ENCODE data around the gene SYCP3.
"Not testable (repeated sequence)": the region's sequence is repeated elsewhere in the genome, so short reads cannot be mapped to it uniquely, and the experiment has no call there.

The SYCP3 gene

DNA sequence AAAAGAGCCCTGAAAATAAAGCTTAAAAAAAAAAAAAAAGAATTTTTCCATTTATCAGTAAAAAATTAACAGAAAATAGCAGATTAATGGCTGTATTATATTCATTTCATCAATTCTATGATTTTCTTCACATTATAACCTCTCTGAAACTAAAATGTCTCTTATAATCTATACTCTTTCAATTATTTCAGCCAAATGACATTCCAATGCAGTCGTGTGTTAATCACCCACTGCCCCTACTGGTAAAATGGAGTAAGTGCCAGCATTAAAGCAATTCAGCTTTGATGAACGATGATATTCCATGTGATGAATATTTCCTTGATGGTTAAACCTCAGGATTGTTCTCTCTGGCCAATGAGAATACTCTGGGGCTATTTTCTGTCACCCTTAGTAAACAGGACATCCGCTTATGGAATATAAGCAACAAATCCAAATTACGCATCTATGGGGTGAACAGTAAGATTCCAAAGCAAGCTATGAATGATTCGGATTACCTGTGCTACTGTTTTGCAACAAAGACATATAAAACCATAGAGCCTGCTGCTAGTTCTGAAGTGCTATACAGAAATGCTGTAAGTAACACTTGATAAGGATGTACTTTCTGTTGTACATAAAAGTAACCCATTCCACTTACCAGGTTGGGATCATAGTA, 20.3 kb upstream of the SYCP3 start:
- DNase-seq, result no peak

DNA sequence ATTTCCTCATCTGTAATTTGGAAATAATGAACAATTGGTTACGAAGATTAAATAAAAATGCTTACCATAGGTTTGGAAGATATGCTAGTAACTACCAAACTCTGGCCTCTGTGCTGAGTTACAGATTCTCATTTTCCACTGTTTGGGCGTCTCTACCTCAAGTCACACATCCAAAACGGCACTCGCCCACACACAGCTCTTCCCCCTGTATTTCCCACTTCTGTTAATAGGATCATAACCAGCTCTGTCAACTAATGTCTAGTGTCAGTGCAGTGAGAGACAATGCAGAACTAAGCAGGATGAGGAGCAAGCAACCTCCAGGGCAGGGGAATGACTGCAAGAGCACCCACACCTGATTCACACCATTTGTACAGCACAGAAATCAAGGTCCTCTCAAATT, 10.9 kb upstream of the SYCP3 start:
- DNase-seq, result no peak

DNA sequence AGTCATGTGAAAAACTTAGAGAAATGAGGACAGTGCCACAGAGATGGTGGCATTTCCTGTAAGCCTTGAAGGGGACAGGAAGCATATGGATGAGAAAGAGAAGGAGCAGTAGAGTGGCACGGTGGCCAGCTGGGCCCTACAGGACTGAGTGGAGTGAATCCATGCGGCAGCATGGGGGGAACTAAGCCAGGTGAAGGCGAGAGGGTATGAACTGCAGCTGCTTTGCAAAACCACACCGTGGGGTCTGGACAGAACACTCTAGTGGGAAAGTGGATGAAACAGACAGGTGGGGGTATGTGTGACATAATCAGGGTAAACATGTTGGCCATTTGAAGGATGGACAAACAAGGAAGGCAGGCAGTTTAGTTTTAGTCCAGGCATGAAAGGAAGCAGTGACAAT, 10.4 kb upstream of the SYCP3 start:
- DNase-seq, result no peak

DNA sequence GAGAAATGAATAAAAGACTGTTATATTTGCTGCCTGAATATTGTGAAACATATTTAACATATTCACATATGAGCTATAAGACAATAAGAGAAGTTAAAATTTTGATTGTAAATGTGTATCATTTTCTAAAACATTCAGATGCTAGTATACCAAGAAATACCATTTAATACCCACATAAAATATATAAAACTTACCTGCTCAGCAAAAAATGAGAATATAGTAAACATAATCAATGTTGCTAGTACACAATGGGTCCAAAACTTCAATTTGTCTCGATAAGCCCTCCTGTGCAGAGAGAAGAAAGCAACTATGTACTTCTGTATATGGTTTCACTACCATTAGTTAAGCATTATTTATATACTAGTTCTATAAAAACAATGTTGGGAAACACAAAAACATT, 9.6 kb upstream of the SYCP3 start:
- DNase-seq, result no peak

DNA sequence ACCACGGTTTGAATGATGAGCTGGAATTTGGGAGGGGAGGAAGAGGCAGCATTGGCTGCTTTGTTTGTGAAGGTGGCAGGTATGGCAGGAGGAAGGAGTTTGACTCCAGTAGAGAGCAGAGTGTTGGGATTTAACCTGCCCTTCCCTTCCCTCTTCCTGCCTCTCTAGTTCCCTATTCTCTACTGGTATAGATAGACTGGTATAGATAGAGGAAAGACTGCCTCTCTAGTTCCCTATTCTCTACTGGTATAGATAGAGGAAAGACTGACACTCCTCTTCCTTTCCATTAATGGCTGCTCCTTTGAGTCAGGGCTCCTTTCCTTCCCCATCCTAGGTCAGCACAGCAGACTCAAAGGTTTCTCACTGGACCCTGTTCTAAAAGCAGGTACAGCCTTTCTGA, 8.4 kb upstream of the SYCP3 start:
- DNase-seq, result no peak

DNA sequence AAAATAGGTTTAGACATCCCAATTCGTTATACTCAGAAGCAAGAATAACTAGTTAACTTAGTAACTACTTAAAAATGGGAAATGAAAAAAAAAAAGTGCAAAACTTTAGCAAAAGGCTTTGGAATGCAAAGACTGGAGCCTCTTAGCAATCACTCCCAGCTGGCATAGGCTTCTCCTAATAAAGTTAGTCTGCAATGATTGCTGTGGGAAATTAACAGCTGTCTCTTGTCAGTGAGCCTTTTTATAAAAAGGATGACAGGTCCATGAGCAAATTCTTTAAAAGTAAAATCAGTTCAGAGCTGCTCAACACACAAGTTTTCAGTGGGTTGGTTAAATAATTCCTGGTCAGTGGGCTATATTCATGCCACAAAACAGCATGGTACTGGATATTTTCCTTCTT, 7.4 kb upstream of the SYCP3 start:
- no peak for DNase-seq

DNA sequence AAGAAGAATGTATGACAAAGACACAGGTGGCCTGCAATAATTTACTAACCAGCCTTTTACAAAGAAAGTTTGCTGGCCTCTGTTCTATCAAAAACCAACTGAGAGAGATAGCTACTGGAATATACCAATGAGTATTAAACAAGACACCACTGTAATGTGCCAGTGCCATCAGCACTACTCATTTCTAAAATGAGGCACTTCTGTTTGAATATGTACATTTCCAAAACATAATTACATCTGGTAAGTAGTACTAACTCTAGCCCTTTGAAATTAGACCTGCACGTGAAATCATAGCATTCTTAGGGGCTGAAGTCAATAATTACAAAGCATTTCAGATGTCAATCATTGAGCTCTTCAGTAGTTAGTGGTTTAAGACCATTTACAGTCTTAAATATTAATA, 6.9 kb upstream of the SYCP3 start:
- no peak for DNase-seq

DNA sequence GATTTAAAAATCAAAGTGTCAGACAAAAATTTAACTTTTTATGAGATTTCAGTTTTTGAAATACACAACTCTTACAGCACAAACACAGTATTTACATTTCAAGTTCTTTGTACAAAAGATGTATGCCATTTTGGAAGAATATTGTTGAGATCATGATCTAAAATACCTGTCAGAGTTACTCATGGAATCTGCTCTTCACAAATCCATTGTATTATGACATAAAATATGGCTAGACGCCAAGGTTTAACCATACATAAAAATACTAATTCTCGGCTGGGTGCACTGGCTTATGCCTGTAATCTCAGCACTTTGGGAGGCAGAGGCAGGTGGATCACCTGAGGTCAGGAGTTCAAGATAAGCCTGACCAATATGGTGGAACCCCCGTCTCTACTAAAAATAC, 6.2 kb upstream of the SYCP3 start:
- DNase-seq, result no peak

DNA sequence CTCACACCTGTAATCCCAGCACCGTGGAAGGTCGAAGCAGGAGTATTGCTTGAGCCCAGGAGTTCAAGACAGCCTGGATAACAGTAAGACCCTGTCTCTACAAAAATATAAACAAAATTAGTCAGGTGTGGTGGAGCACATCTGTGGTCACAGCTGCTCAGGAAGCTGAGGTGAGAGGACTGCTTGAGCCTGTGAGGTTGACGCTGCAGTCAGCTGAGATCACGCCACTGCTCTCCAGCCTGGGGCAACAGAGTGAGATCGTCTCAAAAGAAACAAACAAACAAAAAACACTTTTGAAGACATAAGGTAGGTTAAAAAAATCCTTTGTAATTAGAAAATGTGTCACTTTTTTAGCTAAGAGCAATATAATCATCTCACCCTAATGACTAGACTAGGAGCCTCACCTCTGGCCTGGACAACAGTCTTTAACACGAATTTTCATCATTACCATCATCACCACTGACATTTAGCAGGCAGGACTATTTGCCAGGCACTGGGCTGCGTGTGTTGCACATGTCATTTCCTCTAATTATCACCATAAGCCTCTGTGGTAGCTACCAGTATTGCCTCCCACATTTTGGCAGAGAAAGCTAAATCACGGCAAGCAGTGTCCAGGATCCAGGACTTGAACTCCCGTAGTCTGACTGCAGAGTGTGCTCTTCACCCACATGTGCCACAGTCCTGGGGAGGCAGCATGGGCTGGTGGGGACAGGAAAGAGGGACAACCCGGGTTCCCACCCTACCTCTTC, 4.6 kb upstream of the SYCP3 start:
- no peak for DNase-seq

DNA sequence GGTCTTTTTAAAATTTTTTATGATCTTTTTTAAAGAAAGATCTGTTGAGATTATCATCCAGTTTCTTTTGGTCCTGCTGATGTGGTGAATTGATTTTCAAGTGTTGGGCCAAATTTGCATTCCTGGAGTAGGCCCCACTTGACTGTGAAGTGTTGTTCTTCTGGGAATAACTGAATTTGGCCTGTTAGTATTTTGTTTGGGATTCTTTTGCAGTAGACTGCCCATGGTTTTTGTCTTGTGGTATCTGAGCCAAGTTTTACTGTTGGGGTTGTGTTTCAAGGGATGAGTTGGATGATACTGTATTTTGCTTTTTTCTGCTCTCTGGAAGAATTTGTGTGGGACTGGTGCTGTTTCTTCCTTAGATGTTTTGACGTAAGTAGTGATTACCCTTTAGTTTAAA, 4.0 kb upstream of the SYCP3 start:
- DNase-seq, result no peak

DNA sequence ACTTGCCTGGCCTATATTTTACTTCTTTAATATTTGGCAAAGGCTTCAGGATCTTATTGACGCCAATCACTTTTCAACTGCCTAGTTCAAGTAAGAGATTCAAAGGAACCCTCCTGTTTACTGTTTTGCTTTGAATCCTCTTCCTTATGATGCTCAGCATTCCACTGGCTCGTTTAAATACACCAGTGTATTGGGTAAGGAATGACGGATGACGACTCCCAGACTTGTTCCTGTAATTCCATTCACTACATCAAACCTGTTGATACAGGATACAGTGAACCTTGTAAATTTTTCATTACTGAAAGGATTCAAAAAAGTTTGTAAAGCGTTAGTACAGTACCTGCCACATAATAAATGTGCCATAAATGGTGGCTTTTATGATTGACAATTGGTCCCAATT, 1.7 kb upstream of the SYCP3 start:
- no peak for DNase-seq

DNA sequence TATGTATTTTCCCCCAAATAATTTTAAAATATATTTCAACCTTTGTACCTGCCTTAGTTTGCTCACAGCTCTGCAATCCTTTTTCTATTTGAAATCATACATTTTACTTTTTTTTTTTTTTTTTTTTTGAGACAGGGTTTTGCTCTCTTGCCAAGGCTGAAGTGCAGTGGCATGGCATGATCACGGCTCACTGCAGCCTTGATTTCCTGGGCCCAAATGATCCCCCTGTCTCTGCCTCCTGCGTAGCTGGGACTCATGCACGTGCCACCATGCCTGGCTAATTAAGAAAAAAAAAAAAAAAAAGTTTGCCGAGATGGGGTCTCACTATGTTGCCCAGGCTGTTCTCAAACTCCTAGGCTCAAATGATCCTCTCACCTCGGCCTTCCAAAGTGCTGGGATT, 1.3 kb upstream of the SYCP3 start:
- DNase-seq, result no peak

DNA sequence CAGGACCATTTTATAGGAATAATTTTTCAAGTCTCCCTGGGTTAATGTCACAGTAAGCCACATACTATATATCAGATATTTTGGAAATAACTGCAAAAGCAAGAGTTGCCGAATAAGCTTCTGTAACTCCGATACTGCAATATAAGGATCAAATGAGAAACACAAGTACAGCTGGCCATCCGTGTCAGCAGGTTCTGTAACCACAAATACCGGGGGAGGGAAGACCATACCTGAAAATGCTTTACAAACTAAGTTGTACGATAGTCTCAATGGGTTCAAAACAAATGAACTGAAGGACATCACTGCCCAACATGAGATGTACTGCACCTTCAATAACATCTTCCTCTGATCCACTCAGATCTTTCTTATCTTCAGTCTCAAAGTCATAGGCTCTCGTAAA, 1.8 kb downstream of the SYCP3 start:
- DNase-seq, result no peak

DNA sequence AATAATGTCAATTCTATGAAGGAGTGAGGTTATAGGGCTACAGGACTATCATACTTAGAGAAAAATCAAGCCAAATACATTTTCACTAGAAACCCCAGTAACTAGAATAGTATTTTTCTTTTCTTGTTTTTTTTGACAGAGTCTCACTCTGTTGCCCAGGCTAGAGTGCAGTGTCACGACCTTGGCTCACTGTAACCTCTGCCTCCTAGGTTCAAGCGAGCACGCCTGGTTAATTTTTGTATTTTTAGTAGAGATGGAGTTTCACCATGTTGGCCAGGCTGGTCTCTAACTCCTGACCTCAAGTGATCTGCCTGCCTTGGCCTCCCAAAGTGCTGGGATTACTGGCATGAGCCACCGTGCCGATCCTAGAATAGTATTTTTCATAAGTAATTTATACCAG, 4.8 kb downstream of the SYCP3 start:
- DNase-seq, result not testable (repeated sequence)

DNA sequence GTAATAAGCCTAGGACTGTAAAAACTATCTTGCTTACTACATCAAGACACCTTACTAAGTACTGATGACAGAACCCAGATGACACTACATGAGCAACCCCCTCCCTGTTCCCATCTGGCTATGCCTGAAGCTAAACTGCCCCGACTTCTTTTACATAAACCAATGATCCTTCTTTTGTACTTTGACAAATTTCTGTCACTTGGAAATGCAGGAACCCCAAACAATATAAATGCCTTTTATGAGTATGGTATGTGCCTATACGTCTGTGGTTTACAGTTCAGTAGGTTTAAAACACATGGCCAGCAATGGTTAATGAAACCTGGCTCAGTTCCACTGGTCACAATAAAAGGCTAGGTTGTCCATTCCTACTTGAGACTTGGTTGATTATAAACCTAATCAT, 6.1 kb downstream of the SYCP3 start:
- no peak for DNase-seq

DNA sequence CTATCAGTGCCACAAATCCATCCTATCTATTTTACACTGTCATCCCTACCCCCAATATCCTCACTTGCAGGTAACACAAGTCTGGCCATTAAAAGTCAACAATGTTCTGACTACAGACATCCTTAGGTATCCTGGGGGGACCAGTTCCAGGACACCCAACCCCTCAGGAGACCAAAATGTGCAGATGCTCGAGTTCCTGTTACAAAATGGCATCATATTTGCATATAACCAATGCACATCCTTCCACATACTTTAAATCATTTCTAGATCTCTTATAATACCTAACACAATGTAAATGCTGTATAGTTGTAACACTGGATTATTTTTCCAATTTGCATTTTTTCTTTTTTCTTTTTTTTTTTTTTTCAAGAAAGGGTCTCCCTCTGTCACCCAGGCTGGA, 6.9 kb downstream of the SYCP3 start:
- no peak for DNase-seq

DNA sequence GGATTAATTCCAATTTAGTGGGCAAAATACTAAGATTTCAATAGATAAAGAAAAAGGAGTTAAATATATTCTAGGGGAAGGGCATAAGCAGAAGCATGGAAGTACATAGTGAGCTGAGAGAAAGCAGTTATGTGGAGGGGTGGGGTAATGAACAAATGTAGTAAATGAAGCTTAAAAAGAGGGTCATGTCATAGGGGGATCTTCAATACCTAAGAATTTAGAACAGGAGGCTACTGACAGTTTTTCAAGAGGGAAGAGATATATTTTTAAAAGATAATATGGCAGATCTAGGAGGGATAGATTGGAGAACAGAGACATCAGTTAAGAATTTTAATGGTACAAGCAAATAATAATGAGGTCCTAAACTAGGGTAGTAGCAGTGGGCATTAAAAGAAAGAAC, 9.4 kb downstream of the SYCP3 start:
- DNase-seq, result no peak

DNA sequence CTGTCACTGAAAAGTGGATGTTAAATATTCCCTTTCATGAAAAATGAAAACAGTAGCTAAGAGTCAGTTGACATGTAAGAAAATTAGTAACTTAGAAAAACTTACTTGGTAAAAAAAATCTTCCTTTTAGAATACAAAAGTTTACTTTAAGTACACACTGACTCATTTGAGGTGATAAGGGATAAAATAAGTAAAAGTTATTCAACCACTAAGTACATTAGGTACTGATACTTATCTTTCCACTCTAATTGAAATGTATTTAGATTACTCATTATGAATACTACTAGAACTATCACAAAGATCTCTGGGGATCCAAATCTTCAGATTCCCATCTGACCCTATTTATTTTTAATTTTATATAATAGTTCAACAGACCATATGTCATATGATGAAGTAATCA, 12.2 kb downstream of the SYCP3 start:
- no peak for DNase-seq

DNA sequence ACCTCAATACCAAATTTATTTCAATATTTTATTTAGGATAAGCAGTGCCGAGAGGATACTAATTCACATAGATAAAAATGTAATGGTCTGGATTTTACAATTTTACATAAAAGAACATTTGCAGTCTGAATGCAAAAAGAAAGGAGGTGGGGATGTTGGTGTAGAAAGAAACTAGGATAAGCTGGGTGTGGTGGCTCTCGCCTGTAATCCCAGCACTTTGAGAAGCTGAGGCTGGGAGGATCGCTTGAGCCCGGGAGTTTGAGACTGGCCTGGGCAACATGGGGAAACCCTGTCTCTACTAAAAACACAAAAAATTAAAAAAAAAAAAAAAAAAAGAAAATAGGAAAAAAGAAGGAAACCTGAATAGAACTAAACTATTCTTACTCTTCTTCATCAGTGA, 16.9 kb downstream of the SYCP3 start:
- DNase-seq, result no peak

DNA sequence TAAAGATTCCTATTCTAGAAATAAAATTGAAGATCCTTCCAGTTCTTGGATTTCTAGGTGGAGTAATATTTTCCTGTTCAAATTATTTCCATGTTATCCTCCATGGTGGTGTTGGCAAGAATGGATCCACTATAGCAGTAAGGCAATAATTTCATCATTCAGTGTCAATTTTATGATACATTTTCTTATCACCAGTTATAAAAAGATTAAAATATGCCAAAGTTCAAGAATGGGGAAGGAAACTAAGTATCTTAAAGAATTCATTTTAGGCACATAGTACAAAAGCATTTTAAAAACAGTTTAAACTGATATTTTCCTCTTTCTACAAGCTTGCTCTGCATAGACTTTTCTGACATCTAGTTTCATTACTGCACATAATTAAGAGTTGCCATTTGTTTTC, 19.1 kb downstream of the SYCP3 start:
- DNase-seq, result no peak

DNA sequence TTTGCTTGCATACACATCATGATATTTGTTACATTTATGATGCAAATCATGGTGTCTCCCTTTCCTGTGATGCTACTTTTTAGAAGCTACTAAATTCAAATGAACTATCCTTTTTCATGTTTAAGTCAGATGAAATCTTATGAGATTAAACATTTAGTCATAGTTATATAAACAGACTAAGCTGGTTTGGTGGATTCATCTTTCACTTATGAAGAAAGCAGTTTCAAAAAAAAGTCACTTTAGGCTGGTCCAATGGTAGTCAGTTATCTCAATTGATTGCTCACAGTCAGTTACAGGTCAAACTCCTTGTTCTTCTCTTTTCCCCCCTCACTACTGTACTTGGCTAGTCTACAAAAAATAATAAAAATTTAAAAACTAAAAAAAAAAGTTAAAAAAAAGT, 19.7 kb downstream of the SYCP3 start:
- DNase-seq, result no peak

DNA sequence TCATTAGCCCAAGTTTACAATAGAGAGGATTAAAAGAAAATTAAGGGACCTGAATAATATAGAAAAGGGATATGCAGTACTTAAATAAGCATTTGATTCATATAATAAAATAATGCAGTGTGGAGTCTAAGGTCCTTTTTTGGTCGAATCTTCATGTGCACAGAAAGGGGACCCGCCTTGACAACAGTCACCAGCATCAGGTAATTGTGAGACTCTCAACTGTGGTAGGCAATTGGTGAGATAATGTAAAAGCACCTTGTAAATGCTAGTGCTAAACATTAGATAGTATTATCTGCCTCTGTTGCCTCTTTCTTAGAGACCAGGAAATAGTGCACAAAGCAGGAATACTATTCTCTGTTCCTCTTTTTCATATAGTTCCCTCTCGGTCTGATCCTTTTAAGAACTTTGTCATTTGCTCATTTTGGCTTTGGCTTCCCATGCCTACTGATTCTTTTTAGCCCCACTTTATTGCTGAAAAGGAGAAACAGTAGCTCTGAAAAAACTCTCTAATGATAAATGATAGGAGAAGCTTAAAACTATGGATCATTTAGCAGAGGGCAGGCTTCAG, 24.3 kb downstream of the SYCP3 start:
- no peak for DNase-seq

DNA sequence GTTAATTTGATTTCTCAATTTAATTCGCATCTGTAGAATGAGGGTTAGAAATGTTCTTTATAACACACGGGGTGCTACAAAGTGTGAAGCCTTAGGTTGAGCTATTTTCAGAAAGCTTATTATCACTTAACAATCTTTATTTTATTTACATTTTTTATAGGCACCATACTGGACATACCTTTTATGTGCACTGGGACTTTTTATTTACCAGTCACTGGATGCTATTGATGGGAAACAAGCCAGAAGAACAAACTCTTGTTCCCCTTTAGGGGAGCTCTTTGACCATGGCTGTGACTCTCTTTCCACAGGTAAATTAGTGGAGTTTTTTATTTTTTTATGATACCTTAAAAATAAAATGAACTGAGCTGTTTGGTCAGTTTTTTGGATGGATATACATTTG, 25.3 kb downstream of the SYCP3 start:
- DNase-seq, result no peak

DNA sequence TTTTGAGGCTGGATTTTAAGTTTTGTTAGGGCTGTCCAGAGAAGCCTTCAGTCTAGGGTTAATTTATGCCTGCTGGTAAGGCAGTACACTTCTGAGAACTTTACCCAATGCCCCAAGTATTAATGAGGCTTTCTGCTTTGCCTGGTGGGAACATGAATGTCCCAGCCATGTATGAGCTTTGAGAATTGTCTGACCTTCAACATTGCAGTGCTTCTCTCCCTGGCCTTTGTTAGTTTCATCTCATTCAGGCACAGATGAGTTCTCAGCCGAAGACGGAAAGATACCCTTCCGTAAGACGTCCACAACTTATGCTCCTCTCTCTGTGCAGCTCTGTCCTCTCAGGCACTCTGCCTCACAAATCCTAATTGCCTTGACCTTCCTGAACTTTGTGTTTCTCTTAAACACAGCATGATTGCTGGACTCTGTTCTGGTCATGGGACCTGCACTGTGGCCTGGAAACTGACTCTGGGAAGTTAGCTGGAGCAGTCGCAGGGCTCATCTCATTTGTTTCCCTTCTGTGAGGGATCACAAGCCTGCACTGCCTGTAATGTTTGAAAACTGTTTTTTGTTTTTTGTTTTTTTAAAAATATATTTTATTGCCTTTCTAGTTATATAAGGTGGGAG, 26.1 kb downstream of the SYCP3 start:
- DNase-seq, result no peak

Data from stimulated activated CD4-positive, alpha-beta T cell treated with anti-CD3 and anti-CD28 coated beads, Interleukin-2, amount 100 ng/mL, for 48 hours (primary cell).